SK-N-SH (cell line): ENCODE results near the gene RNF111.

Source experiments
- CHD2 ChIP-seq: fragments of 150-350 bp; IDR thresholded peaks from 2 replicates; pipeline ENCODE4 v1.6.1; 2018; ENCODE audit warnings: low read length; ENCODE audit not compliant: partially characterized antibody
- EP300 ChIP-seq, 2 experiments: IDR thresholded peaks; 2 replicates each; pipeline versions ENCODE4 v1.4.0 to v1.6.1; 2012; ENCODE audit warnings: borderline replicate concordance in 1 of 2, low read depth in 1 of 2, low read length in 1 of 2
- FOXM1 ChIP-seq: IDR thresholded peaks from 2 replicates; pipeline ENCODE4 v1.4.0; 2012; ENCODE audit warnings: low read depth, mild to moderate bottlenecking
- POLR2AphosphoS5 ChIP-seq: IDR thresholded peaks from 2 replicates; pipeline ENCODE4 v1.6.1; 2012; ENCODE audit warnings: low read depth, low read length
- RAD21 ChIP-seq: IDR thresholded peaks from 2 replicates; pipeline ENCODE4 v1.6.1; 2012; ENCODE audit warnings: mild to moderate bottlenecking, low read length
- RCOR1 ChIP-seq: fragments of 150-350 bp; IDR thresholded peaks from 2 replicates; pipeline ENCODE4 v1.6.1; 2017; ENCODE audit warnings: antibody characterized with exemption, low read length
- RXRA ChIP-seq: IDR thresholded peaks from 2 replicates; pipeline ENCODE4 v1.4.0; 2012; ENCODE audit warnings: low read depth, mild to moderate bottlenecking, borderline replicate concordance
- SIN3A ChIP-seq: IDR thresholded peaks from 2 replicates; pipeline ENCODE4 v1.6.1; 2012; ENCODE audit warnings: low read depth, mild to moderate bottlenecking, low read length, moderate library complexity, borderline replicate concordance
- YY1 ChIP-seq: IDR thresholded peaks from 2 replicates; pipeline ENCODE4 v1.4.0; 2012; ENCODE audit warnings: low read depth, mild to moderate bottlenecking
- TF ChIP-seq, protein P1 (sequence below): fragments of 200-600 bp; sonication (generic); IDR thresholded peaks from 2 replicates; pipeline ENCODE4 v1.6.1; 2017; ENCODE audit warnings: antibody characterized with exemption, mild to moderate bottlenecking, moderate library complexity
- TF ChIP-seq, protein P2 (sequence below): IDR thresholded peaks from 2 replicates; pipeline ENCODE4 v1.6.1; 2012; ENCODE audit warnings: mild to moderate bottlenecking, low read depth, low read length, moderate library complexity

DNA sequence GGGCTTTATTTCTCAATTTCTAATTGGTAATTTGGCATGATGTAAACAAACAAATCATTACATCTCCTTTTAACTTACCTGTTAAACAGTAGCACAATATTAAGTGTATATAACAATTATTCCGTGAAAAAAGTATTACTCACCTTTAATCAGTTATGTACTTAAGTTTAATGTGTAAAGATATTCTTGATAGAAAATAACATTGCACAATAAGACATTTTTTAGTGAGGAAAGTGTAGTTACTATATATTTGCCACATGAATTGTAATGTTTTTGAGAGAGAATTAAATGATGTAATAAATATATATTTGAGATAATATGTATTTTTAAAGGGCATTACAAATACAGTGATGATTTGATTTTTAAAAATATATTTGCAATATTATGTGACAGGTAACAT lies 106.6 kb downstream of the RNF111 start:
- TF ChIP-seq EP300 (IDR thresholded peaks at IDR 0.05; ENCODE audit: borderline replicate concordance in 1 of 2, low read depth in 1 of 2, low read length in 1 of 2): no peak
- TF ChIP-seq POLR2AphosphoS5: no peak
- TF ChIP-seq, protein P1, sequence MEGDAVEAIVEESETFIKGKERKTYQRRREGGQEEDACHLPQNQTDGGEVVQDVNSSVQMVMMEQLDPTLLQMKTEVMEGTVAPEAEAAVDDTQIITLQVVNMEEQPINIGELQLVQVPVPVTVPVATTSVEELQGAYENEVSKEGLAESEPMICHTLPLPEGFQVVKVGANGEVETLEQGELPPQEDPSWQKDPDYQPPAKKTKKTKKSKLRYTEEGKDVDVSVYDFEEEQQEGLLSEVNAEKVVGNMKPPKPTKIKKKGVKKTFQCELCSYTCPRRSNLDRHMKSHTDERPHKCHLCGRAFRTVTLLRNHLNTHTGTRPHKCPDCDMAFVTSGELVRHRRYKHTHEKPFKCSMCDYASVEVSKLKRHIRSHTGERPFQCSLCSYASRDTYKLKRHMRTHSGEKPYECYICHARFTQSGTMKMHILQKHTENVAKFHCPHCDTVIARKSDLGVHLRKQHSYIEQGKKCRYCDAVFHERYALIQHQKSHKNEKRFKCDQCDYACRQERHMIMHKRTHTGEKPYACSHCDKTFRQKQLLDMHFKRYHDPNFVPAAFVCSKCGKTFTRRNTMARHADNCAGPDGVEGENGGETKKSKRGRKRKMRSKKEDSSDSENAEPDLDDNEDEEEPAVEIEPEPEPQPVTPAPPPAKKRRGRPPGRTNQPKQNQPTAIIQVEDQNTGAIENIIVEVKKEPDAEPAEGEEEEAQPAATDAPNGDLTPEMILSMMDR: no peak
- no peak for TF ChIP-seq SIN3A
- no peak for TF ChIP-seq RAD21
- TF ChIP-seq, protein P2, sequence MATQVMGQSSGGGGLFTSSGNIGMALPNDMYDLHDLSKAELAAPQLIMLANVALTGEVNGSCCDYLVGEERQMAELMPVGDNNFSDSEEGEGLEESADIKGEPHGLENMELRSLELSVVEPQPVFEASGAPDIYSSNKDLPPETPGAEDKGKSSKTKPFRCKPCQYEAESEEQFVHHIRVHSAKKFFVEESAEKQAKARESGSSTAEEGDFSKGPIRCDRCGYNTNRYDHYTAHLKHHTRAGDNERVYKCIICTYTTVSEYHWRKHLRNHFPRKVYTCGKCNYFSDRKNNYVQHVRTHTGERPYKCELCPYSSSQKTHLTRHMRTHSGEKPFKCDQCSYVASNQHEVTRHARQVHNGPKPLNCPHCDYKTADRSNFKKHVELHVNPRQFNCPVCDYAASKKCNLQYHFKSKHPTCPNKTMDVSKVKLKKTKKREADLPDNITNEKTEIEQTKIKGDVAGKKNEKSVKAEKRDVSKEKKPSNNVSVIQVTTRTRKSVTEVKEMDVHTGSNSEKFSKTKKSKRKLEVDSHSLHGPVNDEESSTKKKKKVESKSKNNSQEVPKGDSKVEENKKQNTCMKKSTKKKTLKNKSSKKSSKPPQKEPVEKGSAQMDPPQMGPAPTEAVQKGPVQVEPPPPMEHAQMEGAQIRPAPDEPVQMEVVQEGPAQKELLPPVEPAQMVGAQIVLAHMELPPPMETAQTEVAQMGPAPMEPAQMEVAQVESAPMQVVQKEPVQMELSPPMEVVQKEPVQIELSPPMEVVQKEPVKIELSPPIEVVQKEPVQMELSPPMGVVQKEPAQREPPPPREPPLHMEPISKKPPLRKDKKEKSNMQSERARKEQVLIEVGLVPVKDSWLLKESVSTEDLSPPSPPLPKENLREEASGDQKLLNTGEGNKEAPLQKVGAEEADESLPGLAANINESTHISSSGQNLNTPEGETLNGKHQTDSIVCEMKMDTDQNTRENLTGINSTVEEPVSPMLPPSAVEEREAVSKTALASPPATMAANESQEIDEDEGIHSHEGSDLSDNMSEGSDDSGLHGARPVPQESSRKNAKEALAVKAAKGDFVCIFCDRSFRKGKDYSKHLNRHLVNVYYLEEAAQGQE: no peak
- no peak for TF ChIP-seq YY1
- TF ChIP-seq CHD2: no peak
- TF ChIP-seq RXRA: no peak
- TF ChIP-seq FOXM1: no peak
- TF ChIP-seq RCOR1: no peak
